ENCODE measurements around the gene OR52J3. TPM values are rescaled to one million over a fixed set of nuclear protein-coding genes. Genes with fewer than 3 reads are reported as not detected.

The OR52J3 gene
- total RNA-seq, 1 donor from 2014 or later, result not detected

DNA sequence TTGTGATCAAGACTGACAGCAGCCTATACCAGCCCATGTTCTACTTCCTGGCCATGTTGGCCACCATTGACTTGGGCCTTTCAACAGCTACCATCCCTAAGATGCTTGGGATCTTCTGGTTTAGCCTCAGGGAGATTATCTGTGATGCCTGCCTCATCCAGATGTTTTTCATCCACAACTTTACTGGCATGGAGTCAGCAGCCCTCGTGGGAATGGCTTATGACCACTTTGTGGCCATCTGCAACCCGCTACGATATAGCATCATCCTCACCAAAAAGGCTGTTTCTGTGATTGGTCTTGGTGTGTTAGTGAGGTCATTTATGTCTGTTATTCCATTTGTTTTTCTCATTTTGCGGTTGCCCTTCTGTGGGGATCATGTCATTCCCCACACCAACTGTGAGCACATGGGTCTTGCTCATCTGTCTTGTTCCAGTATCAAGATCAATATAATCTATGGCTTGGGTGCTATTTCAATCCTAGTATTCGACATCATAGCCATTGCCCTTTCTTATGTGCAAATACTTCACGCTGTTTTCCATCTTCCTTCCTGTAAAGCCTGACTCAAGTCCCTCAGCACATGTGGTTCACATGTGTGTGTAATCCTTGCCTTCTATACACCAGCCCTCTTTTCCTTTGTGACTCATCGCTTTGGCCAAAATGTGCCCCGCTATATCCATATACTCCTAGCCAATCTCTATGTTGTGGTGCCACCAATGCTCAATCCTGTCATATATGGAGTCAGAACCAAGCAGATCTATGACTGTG is 46.7 kb downstream of the OR52J3 start:
- no peaks in the 10 kb centered on the region for H3K9me3 Mint-ChIP-seq
- H3K36me3 Mint-ChIP-seq, result no peaks in the 10 kb centered on the region
- H3K4me3 Mint-ChIP-seq, result no peak overlapping the region
- H3K27me3 Mint-ChIP-seq (ENCODE audit: low read depth), result peaks cover 21% of the 10 kb centered on the region
- H3K27ac Mint-ChIP-seq, result no peak overlapping the region
- peaks cover 3% of the 10 kb centered on the region for H3K4me1 Mint-ChIP-seq
- TF ChIP-seq, protein P1, sequence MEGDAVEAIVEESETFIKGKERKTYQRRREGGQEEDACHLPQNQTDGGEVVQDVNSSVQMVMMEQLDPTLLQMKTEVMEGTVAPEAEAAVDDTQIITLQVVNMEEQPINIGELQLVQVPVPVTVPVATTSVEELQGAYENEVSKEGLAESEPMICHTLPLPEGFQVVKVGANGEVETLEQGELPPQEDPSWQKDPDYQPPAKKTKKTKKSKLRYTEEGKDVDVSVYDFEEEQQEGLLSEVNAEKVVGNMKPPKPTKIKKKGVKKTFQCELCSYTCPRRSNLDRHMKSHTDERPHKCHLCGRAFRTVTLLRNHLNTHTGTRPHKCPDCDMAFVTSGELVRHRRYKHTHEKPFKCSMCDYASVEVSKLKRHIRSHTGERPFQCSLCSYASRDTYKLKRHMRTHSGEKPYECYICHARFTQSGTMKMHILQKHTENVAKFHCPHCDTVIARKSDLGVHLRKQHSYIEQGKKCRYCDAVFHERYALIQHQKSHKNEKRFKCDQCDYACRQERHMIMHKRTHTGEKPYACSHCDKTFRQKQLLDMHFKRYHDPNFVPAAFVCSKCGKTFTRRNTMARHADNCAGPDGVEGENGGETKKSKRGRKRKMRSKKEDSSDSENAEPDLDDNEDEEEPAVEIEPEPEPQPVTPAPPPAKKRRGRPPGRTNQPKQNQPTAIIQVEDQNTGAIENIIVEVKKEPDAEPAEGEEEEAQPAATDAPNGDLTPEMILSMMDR (IDR thresholded peaks at IDR 0.05; ENCODE audit: unreplicated experiment), result no peak
- no peak for DNase-seq (ENCODE audit: low spot score in 2 of 2, unreplicated experiment in 2 of 2)

DNA sequence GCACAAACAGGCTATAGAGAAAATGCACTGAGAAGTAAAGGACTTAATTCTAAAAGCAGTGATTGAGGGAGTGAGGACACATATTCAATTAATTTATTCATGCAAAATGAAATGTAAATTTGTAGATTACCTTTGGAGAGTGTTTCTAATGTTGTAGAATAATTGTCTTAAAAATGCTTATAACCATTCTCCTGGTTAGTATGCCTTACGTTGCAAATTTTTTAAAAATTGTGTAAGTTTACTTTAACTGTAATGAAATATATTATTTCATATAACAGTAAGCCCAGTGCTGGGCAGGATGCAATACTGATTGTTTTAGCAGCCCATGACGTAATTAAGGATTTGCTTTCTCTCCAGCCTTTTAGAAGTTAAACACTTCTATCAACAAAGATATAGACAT is 49.7 kb downstream of the OR52J3 start:
- DNase-seq (ENCODE audit: low spot score in 2 of 2, unreplicated experiment in 2 of 2), result no peak
- TF ChIP-seq, protein P1 (IDR thresholded peaks at IDR 0.05; ENCODE audit: unreplicated experiment), result no peak
- Mint-ChIP-seq H3K4me3 (no peak overlapping the region), H3K9me3 (no peaks in the 10 kb centered on the region), H3K36me3 (no peaks in the 10 kb centered on the region), H3K4me1 (peaks cover 3% of the 10 kb centered on the region), H3K27me3 (ENCODE audit: low read depth) (peaks cover 18% of the 10 kb centered on the region), H3K27ac (no peak overlapping the region)

Other genes starting within 250 kb of the OR52J3 start
- not detected in 3 replicates for gene OR52R1, start 242.1 kb upstream of the OR52J3 start, total RNA-seq
- not detected in 3 replicates for gene OR51F2, start 225.2 kb upstream of the OR52J3 start, total RNA-seq
- not detected in 3 replicates for gene OR51S1, start 197.3 kb upstream of the OR52J3 start, total RNA-seq
- not detected in 3 replicates for gene OR51T1, start 164.6 kb upstream of the OR52J3 start, total RNA-seq
- not detected in 3 replicates for gene OR51A7, start 142.7 kb upstream of the OR52J3 start, total RNA-seq
- not detected in 3 replicates for gene OR51G2, start 127.2 kb upstream of the OR52J3 start, total RNA-seq
- not detected in 3 replicates for gene OR51G1, start 122.2 kb upstream of the OR52J3 start, total RNA-seq
- not detected in 3 replicates for gene OR51A4, start 98.9 kb upstream of the OR52J3 start, total RNA-seq
- gene OR51A2, start 90.8 kb upstream of the OR52J3 start, total RNA-seq, result not detected in 3 replicates
- not detected in 3 replicates for gene OR51L1, start 51.7 kb upstream of the OR52J3 start, total RNA-seq
- not detected in 3 replicates for gene OR52E2, start 13.1 kb downstream of the OR52J3 start, total RNA-seq
- gene OR52E1, start 23.0 kb downstream of the OR52J3 start, total RNA-seq, result not detected in 3 replicates
- not detected in 3 replicates for gene OR52A5, start 91.8 kb downstream of the OR52J3 start, total RNA-seq
- 0.02 TPM in 2 of 3 replicates, not detected in the other for gene OR52A1, start 108.2 kb downstream of the OR52J3 start, total RNA-seq
- not detected in 3 replicates for gene OR51V1, start 154.2 kb downstream of the OR52J3 start, total RNA-seq
- gene HBB, start 180.5 kb downstream of the OR52J3 start, total RNA-seq, result not detected in 3 replicates
- 1.9 to 3.0 TPM (median 2.6 TPM) in 3 replicates for gene HBD, start 188.0 kb downstream of the OR52J3 start, total RNA-seq
- gene HBG1, start 203.3 kb downstream of the OR52J3 start, total RNA-seq, result not detected in 3 replicates
- 0.38 to 0.54 TPM in 2 of 3 replicates, not detected in the other for gene HBG2, start 208.3 kb downstream of the OR52J3 start, total RNA-seq
- gene HBE1, start 223.4 kb downstream of the OR52J3 start, total RNA-seq, result 0.29 to 0.41 TPM (median 0.34 TPM) in 3 replicates